Measurements from ENCODE around the gene HIPK3. TPM values are rescaled to one million over a fixed set of nuclear protein-coding genes. Genes with fewer than 3 reads are reported as not detected.

Gene HIPK3
- total RNA-seq, 2 donors from 2014 or later = 31.6 to 33.2 TPM

GRCh38 chr11:33321422-33321821 is 64.2 kb downstream of the HIPK3 start:
- DNase-seq = no peak
- H3K4me3 Mint-ChIP-seq = no peak overlapping the region
- Histone ChIP-seq H3K27me3 (ENCODE audit: control insufficient read depth, insufficient read depth, low read length, poor library complexity, severe bottlenecking) (no peaks in the 10 kb centered on the region), H3K4me1 (ENCODE audit: control insufficient read depth, insufficient read depth, low read length) (peaks cover 2% of the 10 kb centered on the region), H3K9me3 (ENCODE audit: control insufficient read depth, low read length) (no peaks in the 10 kb centered on the region), H3K9ac (ENCODE audit: extremely low read depth, low read length, poor library complexity, severe bottlenecking) (no peak overlapping the region), H3K27ac (ENCODE audit: low read depth, low read length) (no peak overlapping the region), H3K36me3 (ENCODE audit: control insufficient read depth, insufficient read depth, low read length) (no peaks in the 10 kb centered on the region), H3K4me3 (ENCODE audit: low read length) (no peak overlapping the region)
- no peak overlapping the region for H3K27ac Mint-ChIP-seq
- H3K27me3 Mint-ChIP-seq (ENCODE audit: insufficient read depth) = no peaks in the 10 kb centered on the region
- TF ChIP-seq CTCF (conservative IDR thresholded peaks at IDR 0.05) = no peak
- no peaks in the 10 kb centered on the region for H3K36me3 Mint-ChIP-seq (ENCODE audit: low read depth)
- peaks cover 6% of the 10 kb centered on the region for H3K4me1 Mint-ChIP-seq
- no peaks in the 10 kb centered on the region for H3K9me3 Mint-ChIP-seq

- no peak overlapping the region for H3K9ac ChIP-seq (ENCODE audit: extremely low read depth, low read length, poor library complexity, severe bottlenecking)
- Mint-ChIP-seq H3K9me3 (no peaks in the 10 kb centered on the region), H3K27me3 (ENCODE audit: insufficient read depth) (no peaks in the 10 kb centered on the region), H3K27ac (no peak overlapping the region), H3K4me1 (peaks cover 6% of the 10 kb centered on the region), H3K36me3 (ENCODE audit: low read depth) (no peaks in the 10 kb centered on the region), H3K4me3 (no peak overlapping the region)
- no peaks in the 10 kb centered on the region for H3K9me3 ChIP-seq (ENCODE audit: control insufficient read depth, low read length)
- TF ChIP-seq CTCF (conservative IDR thresholded peaks at IDR 0.05) = no peak
- H3K27me3 ChIP-seq (ENCODE audit: control insufficient read depth, insufficient read depth, low read length, poor library complexity, severe bottlenecking) = no peaks in the 10 kb centered on the region
- 87 to 95% methylated on average over 4 of the region's 4 CpGs for WGBS, 2 experiments (ENCODE audit: insufficient coverage in 1 of 2, insufficient read length in 1 of 2)
- H3K36me3 ChIP-seq (ENCODE audit: control insufficient read depth, insufficient read depth, low read length) = no peaks in the 10 kb centered on the region
- DNase-seq = no peak
- no peak overlapping the region for H3K27ac ChIP-seq (ENCODE audit: low read depth, low read length)
- no peak overlapping the region for H3K4me3 ChIP-seq (ENCODE audit: low read length)
- H3K4me1 ChIP-seq (ENCODE audit: control insufficient read depth, insufficient read depth, low read length) = peaks cover 2% of the 10 kb centered on the region
Observed at GRCh38 chr11:33323421-33323820, 66.2 kb downstream of the HIPK3 start.

GRCh38 chr11:33324302-33324985 is 67.3 kb downstream of the HIPK3 start:
- WGBS, 2 experiments (ENCODE audit: insufficient coverage in 1 of 2, insufficient read length in 1 of 2) = 92 to 95% methylated on average over 3 to 4 of the region's 4 CpGs
- Mint-ChIP-seq H3K4me1 (peaks cover 6% of the 10 kb centered on the region), H3K9me3 (no peaks in the 10 kb centered on the region), H3K4me3 (no peak overlapping the region), H3K27ac (no peak overlapping the region), H3K36me3 (ENCODE audit: low read depth) (no peaks in the 10 kb centered on the region), H3K27me3 (ENCODE audit: insufficient read depth) (no peaks in the 10 kb centered on the region)
- Histone ChIP-seq H3K27ac (ENCODE audit: low read depth, low read length) (no peak overlapping the region), H3K36me3 (ENCODE audit: control insufficient read depth, insufficient read depth, low read length) (no peaks in the 10 kb centered on the region), H3K4me1 (ENCODE audit: control insufficient read depth, insufficient read depth, low read length) (peaks cover 2% of the 10 kb centered on the region), H3K27me3 (ENCODE audit: control insufficient read depth, insufficient read depth, low read length, poor library complexity, severe bottlenecking) (no peaks in the 10 kb centered on the region), H3K4me3 (ENCODE audit: low read length) (no peak overlapping the region), H3K9me3 (ENCODE audit: control insufficient read depth, low read length) (no peaks in the 10 kb centered on the region), H3K9ac (ENCODE audit: extremely low read depth, low read length, poor library complexity, severe bottlenecking) (no peak overlapping the region)
- no peak for DNase-seq
- TF ChIP-seq CTCF (conservative IDR thresholded peaks at IDR 0.05) = no peak
